ENCODE results near the gene GABRA4. TPM values are rescaled to one million over a fixed set of nuclear protein-coding genes. Genes with fewer than 3 reads are reported as not detected.

The GABRA4 gene
- total and polyA plus RNA-seq, 2 donors (not counting 1 experiment from before 2014, with no cell fraction given): not detected

GRCh38 chr4:46954643-46955042 lies 38.7 kb downstream of the GABRA4 start:
- no peaks in the 10 kb centered on the region for H3K27me3 ChIP-seq (ENCODE audit: control insufficient read depth, insufficient read depth, low read length)
- no peak overlapping the region for H3K4me3 ChIP-seq (replicated peaks in 1 of 4; ENCODE audit: control extremely low read depth in 1 of 4, insufficient read depth in 1 of 4, low read depth in 3 of 4, low read length in 4 of 4)
- no peaks in the 10 kb centered on the region for H3K4me1 ChIP-seq (ENCODE audit: control insufficient read depth, extremely low read depth, insufficient read depth, low read length)
- H2AFZ ChIP-seq (ENCODE audit: low read length): no peak overlapping the region
- no peak overlapping the region for H3K9ac ChIP-seq (ENCODE audit: insufficient read depth, low read length)
- H3K36me3 ChIP-seq (ENCODE audit: control insufficient read depth, insufficient read depth, low read length): no peaks in the 10 kb centered on the region
- no peaks in the 10 kb centered on the region for H4K20me1 ChIP-seq (ENCODE audit: control insufficient read depth, extremely low read depth, insufficient read depth, low read length)
- H3K79me2 ChIP-seq (ENCODE audit: control insufficient read depth, insufficient read depth, low read length): no peaks in the 10 kb centered on the region
- DNase-seq (ENCODE audit: low read depth in 2 of 2): no peak
- H3K27ac ChIP-seq (ENCODE audit: insufficient read depth, low read length): no peak overlapping the region
- H3K9me3 ChIP-seq (ENCODE audit: control insufficient read depth, insufficient read depth, low read depth, low read length): no peaks in the 10 kb centered on the region
- no peak overlapping the region for H3K4me2 ChIP-seq (ENCODE audit: extremely low read depth, insufficient read depth, low read length)
- no peak for TF ChIP-seq CTCF (conservative IDR thresholded peaks at IDR 0.05 in 1 of 2, IDR thresholded peaks at IDR 0.05 in 1 of 2; ENCODE audit: low read depth in 1 of 2, low read length in 2 of 2)

GRCh38 chr4:46953564-46953963 lies 39.8 kb downstream of the GABRA4 start:
- Histone ChIP-seq H3K4me1 (ENCODE audit: control insufficient read depth, extremely low read depth, insufficient read depth, low read length) (no peaks in the 10 kb centered on the region), H2AFZ (ENCODE audit: low read length) (no peak overlapping the region), H4K20me1 (ENCODE audit: control insufficient read depth, extremely low read depth, insufficient read depth, low read length) (no peaks in the 10 kb centered on the region), H3K4me2 (ENCODE audit: extremely low read depth, insufficient read depth, low read length) (no peak overlapping the region), H3K79me2 (ENCODE audit: control insufficient read depth, insufficient read depth, low read length) (no peaks in the 10 kb centered on the region), H3K9me3 (ENCODE audit: control insufficient read depth, insufficient read depth, low read depth, low read length) (no peaks in the 10 kb centered on the region), H3K4me3 (replicated peaks in 1 of 4; ENCODE audit: control extremely low read depth in 1 of 4, insufficient read depth in 1 of 4, low read depth in 3 of 4, low read length in 4 of 4) (no peak overlapping the region), H3K27ac (ENCODE audit: insufficient read depth, low read length) (no peak overlapping the region), H3K36me3 (ENCODE audit: control insufficient read depth, insufficient read depth, low read length) (no peaks in the 10 kb centered on the region), H3K27me3 (ENCODE audit: control insufficient read depth, insufficient read depth, low read length) (no peaks in the 10 kb centered on the region), H3K9ac (ENCODE audit: insufficient read depth, low read length) (no peak overlapping the region)
- no peak for TF ChIP-seq EZH2 (IDR thresholded peaks at IDR 0.05; ENCODE audit: low read length, missing control alignments)
- no peak for TF ChIP-seq CTCF (conservative IDR thresholded peaks at IDR 0.05 in 1 of 2, IDR thresholded peaks at IDR 0.05 in 1 of 2; ENCODE audit: low read depth in 1 of 2, low read length in 2 of 2)
- no peak for DNase-seq (ENCODE audit: low read depth in 2 of 2)

GRCh38 chr4:46952451-46952850 lies 40.9 kb downstream of the GABRA4 start:
- H3K4me3 ChIP-seq (replicated peaks in 1 of 4; ENCODE audit: control extremely low read depth in 1 of 4, insufficient read depth in 1 of 4, low read depth in 3 of 4, low read length in 4 of 4): no peak overlapping the region
- DNase-seq (ENCODE audit: low read depth in 2 of 2): no peak
- no peaks in the 10 kb centered on the region for H3K36me3 ChIP-seq (ENCODE audit: control insufficient read depth, insufficient read depth, low read length)
- TF ChIP-seq CTCF (conservative IDR thresholded peaks at IDR 0.05 in 1 of 2, IDR thresholded peaks at IDR 0.05 in 1 of 2; ENCODE audit: low read depth in 1 of 2, low read length in 2 of 2) (no peak), EZH2 (IDR thresholded peaks at IDR 0.05; ENCODE audit: low read length, missing control alignments) (no peak)
- H3K27me3 ChIP-seq (ENCODE audit: control insufficient read depth, insufficient read depth, low read length): no peaks in the 10 kb centered on the region
- no peak overlapping the region for H2AFZ ChIP-seq (ENCODE audit: low read length)
- no peaks in the 10 kb centered on the region for H3K4me1 ChIP-seq (ENCODE audit: control insufficient read depth, extremely low read depth, insufficient read depth, low read length)
- no peaks in the 10 kb centered on the region for H3K9me3 ChIP-seq (ENCODE audit: control insufficient read depth, insufficient read depth, low read depth, low read length)
- no peaks in the 10 kb centered on the region for H4K20me1 ChIP-seq (ENCODE audit: control insufficient read depth, extremely low read depth, insufficient read depth, low read length)
- no peaks in the 10 kb centered on the region for H3K79me2 ChIP-seq (ENCODE audit: control insufficient read depth, insufficient read depth, low read length)
- H3K27ac ChIP-seq (ENCODE audit: insufficient read depth, low read length): no peak overlapping the region
- no peak overlapping the region for H3K4me2 ChIP-seq (ENCODE audit: extremely low read depth, insufficient read depth, low read length)
- H3K9ac ChIP-seq (ENCODE audit: insufficient read depth, low read length): no peak overlapping the region

Data from fibroblast of lung (primary cell).